ENCODE measurements around the gene MORF4L1. TPM values are rescaled to one million over a fixed set of nuclear protein-coding genes. Genes with fewer than 3 reads are reported as not detected.
A peak's percentile ranks its signal among the peaks of the same experiment; 100 is the strongest.

MORF4L1 gene
- total RNA-seq, 1 experiment from 2014 or later: 360 TPM

- BruUV-seq (replicated peaks): TSS peak; percentile 15
- ChIA-PET CTCF (interaction anchor here (0.6 to 0.7 kb wide), 2 partner anchors 104 to 1598 kb away, joined by 3 to 7 read pairs; no protein-coding TSS in a partner anchor), POLR2A (no interaction called here)
- intact Hi-C loops (cut with micrococcal nuclease; ENCODE audit: unreplicated experiment) (no loop called here), in situ Hi-C loops (cut with HindIII; ENCODE audit: low pct_unique_long_range_greater_than_20kb, low sequenced_read_pairs) (no loop called here)
- peaks cover 6% of the 10 kb centered on the region; the same call in 1 of the 2 replicates for H3K4me1 ChIP-seq (ENCODE audit: control insufficient read depth, insufficient read depth, low read length)
- no peaks in the 10 kb centered on the region for H3K27me3 ChIP-seq (ENCODE audit: control insufficient read depth, insufficient read depth, low read length)
- H3K9me3 ChIP-seq (ENCODE audit: control insufficient read depth, insufficient read depth, low read depth, low read length): no peaks in the 10 kb centered on the region
- TF ChIP-seq CTCF (IDR thresholded peaks at IDR 0.05) (no peak), POLR2AphosphoS5 (IDR thresholded peaks at IDR 0.05; ENCODE audit: low read depth, low read length) (no peak), REST (IDR thresholded peaks at IDR 0.05; ENCODE audit: insufficient read depth in 1 of 2, low read depth in 2 of 2, low read length in 1 of 2) (no peak), SIN3A (IDR thresholded peaks at IDR 0.05; ENCODE audit: borderline replicate concordance, insufficient read depth, low read depth, low read length) (no peak), TCF7L2 (IDR thresholded peaks at IDR 0.05; ENCODE audit: low read depth, low read length) (no peak)
- DNase-seq (ENCODE audit: low read depth, low spot score) (no peak), ATAC-seq (no peak)
- peaks cover 5% of the 10 kb centered on the region for H3K36me3 ChIP-seq (ENCODE audit: control insufficient read depth, insufficient read depth, low read length)
- no peak overlapping the region for H3K27ac ChIP-seq (ENCODE audit: low read length)
- H3K4me3 ChIP-seq (ENCODE audit: low read depth in 2 of 2, low read length in 2 of 2): no peak overlapping the region
Observed at GRCh38 chr15:78921517-78921916, 48.8 kb downstream of the MORF4L1 start.

- intact Hi-C loops (cut with micrococcal nuclease; ENCODE audit: unreplicated experiment): no loop called here
- POLR2A ChIA-PET: no interaction called here
- CTCF ChIA-PET: interaction anchor here (0.6 to 0.7 kb wide), 2 partner anchors 103 to 1597 kb away, joined by 3 to 7 read pairs; no protein-coding TSS in a partner anchor
- DNase-seq (ENCODE audit: low read depth, low spot score) (no peak), ATAC-seq (no peak)
- no peaks in the 10 kb centered on the region for H3K9me3 ChIP-seq (ENCODE audit: control insufficient read depth, insufficient read depth, low read depth, low read length)
- peaks cover 5% of the 10 kb centered on the region for H3K36me3 ChIP-seq (ENCODE audit: control insufficient read depth, insufficient read depth, low read length)
- H3K4me3 ChIP-seq (ENCODE audit: low read depth in 2 of 2, low read length in 2 of 2): no peak overlapping the region
- TF ChIP-seq TCF7L2 (IDR thresholded peaks at IDR 0.05; ENCODE audit: low read depth, low read length) (no peak), SIN3A (IDR thresholded peaks at IDR 0.05; ENCODE audit: borderline replicate concordance, insufficient read depth, low read depth, low read length) (no peak), CTCF (IDR thresholded peaks at IDR 0.05) (no peak), POLR2AphosphoS5 (IDR thresholded peaks at IDR 0.05; ENCODE audit: low read depth, low read length) (no peak), REST (IDR thresholded peaks at IDR 0.05; ENCODE audit: insufficient read depth in 1 of 2, low read depth in 2 of 2, low read length in 1 of 2) (no peak)
- H3K27ac ChIP-seq (ENCODE audit: low read length): no peak overlapping the region
- H3K4me1 ChIP-seq (ENCODE audit: control insufficient read depth, insufficient read depth, low read length): peaks cover 8% of the 10 kb centered on the region; the same call in 1 of the 2 replicates
- in situ Hi-C loops (cut with HindIII; ENCODE audit: low pct_unique_long_range_greater_than_20kb, low sequenced_read_pairs): no loop called here
- BruUV-seq (replicated peaks): no TSS peak
- no peaks in the 10 kb centered on the region for H3K27me3 ChIP-seq (ENCODE audit: control insufficient read depth, insufficient read depth, low read length)
Observed at GRCh38 chr15:78921940-78922339, 49.2 kb downstream of the MORF4L1 start.

Data from Panc1 (cell line).